Central memory CD8-positive, alpha-beta T cell (primary cell): ENCODE results near the gene C17orf50.

ENCODE experiments used
- ATAC-seq: fragments of 150-1000 bp; cut with Tn5 transposase; replicated peaks from 2 replicates; pipeline ENCODE4 v1.10.0; 2022; ENCODE audit warnings: mild to moderate bottlenecking, moderate FRiP score, moderate number of reproducible peaks; ENCODE audit not compliant: poor library complexity, severe bottlenecking; ENCODE audit errors: extremely low read depth
- DNase-seq, 2 donors: peaks; one replicate each; pipeline ENCODE4 v3.0.0; 2021; ENCODE audit warnings: low spot score in 2 of 2
- H3K27ac Mint-ChIP-seq: one replicate; pipeline ENCODE4 v1.8.0; 2022; ENCODE audit warnings: low read depth, mild to moderate bottlenecking, moderate library complexity, mixed read lengths
- H3K27me3 Mint-ChIP-seq: one replicate; pipeline ENCODE4 v1.8.0; 2022; ENCODE audit warnings: mixed read lengths
- H3K36me3 Mint-ChIP-seq: one replicate; pipeline ENCODE4 v1.8.0; 2022; ENCODE audit warnings: mild to moderate bottlenecking, moderate library complexity, mixed read lengths; ENCODE audit not compliant: insufficient read depth
- H3K4me1 Mint-ChIP-seq: one replicate; pipeline ENCODE4 v1.8.0; 2022; ENCODE audit warnings: mixed read lengths
- H3K4me3 Mint-ChIP-seq: one replicate; pipeline ENCODE4 v1.8.0; 2022; ENCODE audit warnings: mild to moderate bottlenecking, moderate library complexity, mixed read lengths
- H3K9me3 Mint-ChIP-seq: one replicate; pipeline ENCODE4 v1.8.0; 2022; ENCODE audit warnings: mixed read lengths

Gene C17orf50

GRCh38 chr17:35760587-35760986 lies at the start of gene C17orf50:
Gene C17orf50, plus strand, starts transcription at chr17:35760887. Its CDS starts 55 bp downstream, at chr17:35760942.
- Mint-ChIP-seq H3K27ac (no peak within 1 kb of the TSS), H3K4me3 (no peak within 1 kb of the TSS)
- ATAC-seq, result no peak

DNA sequence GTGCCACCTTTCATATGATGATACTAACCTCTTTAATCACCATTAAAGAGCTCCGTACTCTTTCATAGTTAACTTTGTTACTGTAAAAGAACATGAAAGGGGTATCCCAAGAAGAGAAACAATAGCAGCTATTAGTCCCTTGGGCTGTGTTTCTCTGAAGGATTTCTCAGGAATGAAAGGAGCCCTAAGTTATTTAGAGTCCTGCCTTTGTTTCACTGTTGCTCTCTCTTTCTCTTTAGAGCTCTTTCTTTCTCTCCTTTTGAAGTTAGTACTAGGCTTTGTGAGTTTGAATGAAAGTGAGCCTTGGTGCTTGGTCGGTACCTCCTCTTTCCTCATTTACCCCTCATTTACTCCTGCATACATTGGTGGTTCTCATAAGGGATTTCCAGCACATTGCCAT lies 49.7 kb upstream of the C17orf50 start:
- H3K36me3 Mint-ChIP-seq, result peaks cover 28% of the 10 kb centered on the region
- H3K4me1 Mint-ChIP-seq, result peaks cover 7% of the 10 kb centered on the region
- ATAC-seq (no peak), DNase-seq (no peak)
- no peaks in the 10 kb centered on the region for H3K27me3 Mint-ChIP-seq
- H3K27ac Mint-ChIP-seq, result no peak overlapping the region
- H3K9me3 Mint-ChIP-seq, result no peaks in the 10 kb centered on the region
- no peak overlapping the region for H3K4me3 Mint-ChIP-seq

More at GRCh38 chr17:35760587-35760986, at the start of gene C17orf50:
- DNase-seq, result no peak
- no peaks in the 10 kb centered on the region for H3K27me3 Mint-ChIP-seq
- peaks cover 5% of the 10 kb centered on the region for H3K36me3 Mint-ChIP-seq
- H3K9me3 Mint-ChIP-seq, result no peaks in the 10 kb centered on the region
- H3K4me1 Mint-ChIP-seq, result peaks cover 8% of the 10 kb centered on the region

DNA sequence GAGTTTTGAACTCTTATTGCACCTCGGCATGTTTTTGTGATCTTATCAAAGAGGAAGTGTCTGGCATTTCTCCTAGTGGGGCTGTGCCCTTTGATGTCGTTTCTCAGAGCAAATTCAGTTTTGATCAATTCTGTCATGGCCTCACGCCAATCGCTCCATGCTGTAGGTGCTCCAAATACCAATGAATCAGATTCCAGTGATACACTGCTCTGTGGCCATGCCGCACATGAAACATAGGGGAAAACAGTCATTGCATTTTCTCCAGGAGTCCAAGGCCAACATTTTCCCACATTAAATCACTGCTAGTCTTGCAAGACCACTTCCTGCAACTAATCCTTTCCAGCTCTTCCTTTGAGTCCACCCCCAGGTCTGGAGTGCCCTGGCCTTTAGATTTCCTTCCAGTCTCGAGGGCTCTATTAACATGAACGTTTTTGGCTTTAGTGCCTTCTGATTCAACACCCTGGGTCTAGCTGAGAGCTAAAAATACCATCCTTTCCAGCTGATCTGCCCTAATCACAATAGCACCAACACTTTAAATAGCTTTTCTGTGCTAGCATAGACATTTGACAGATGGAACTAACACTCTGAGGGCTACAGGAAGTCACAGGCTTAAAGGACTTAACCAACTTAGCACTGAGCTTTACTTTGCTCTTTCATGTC lies 47.5 kb upstream of the C17orf50 start:
- Mint-ChIP-seq H3K27me3 (no peaks in the 10 kb centered on the region), H3K4me1 (peaks cover 5% of the 10 kb centered on the region), H3K4me3 (no peak overlapping the region), H3K27ac (no peak overlapping the region), H3K9me3 (no peaks in the 10 kb centered on the region), H3K36me3 (peaks cover 33% of the 10 kb centered on the region)
- no peak for DNase-seq
- no peak for ATAC-seq

GRCh38 chr17:35714988-35715387 lies 45.7 kb upstream of the C17orf50 start:
- H3K4me1 Mint-ChIP-seq, result peaks cover 5% of the 10 kb centered on the region
- DNase-seq (no peak), ATAC-seq (no peak)
- H3K9me3 Mint-ChIP-seq, result no peaks in the 10 kb centered on the region
- H3K27me3 Mint-ChIP-seq, result no peaks in the 10 kb centered on the region
- peaks cover 28% of the 10 kb centered on the region for H3K36me3 Mint-ChIP-seq
- no peak overlapping the region for H3K27ac Mint-ChIP-seq
- no peak overlapping the region for H3K4me3 Mint-ChIP-seq

- peaks cover 26% of the 10 kb centered on the region for H3K36me3 Mint-ChIP-seq
- H3K27ac Mint-ChIP-seq, result no peak overlapping the region
- H3K4me1 Mint-ChIP-seq, result peaks cover 5% of the 10 kb centered on the region
- H3K27me3 Mint-ChIP-seq, result no peaks in the 10 kb centered on the region
- DNase-seq (no peak), ATAC-seq (no peak)
- H3K4me3 Mint-ChIP-seq, result no peak overlapping the region
- no peaks in the 10 kb centered on the region for H3K9me3 Mint-ChIP-seq
These were observed 45.3 kb upstream of the C17orf50 start for GRCh38 chr17:35715416-35715815.

DNA sequence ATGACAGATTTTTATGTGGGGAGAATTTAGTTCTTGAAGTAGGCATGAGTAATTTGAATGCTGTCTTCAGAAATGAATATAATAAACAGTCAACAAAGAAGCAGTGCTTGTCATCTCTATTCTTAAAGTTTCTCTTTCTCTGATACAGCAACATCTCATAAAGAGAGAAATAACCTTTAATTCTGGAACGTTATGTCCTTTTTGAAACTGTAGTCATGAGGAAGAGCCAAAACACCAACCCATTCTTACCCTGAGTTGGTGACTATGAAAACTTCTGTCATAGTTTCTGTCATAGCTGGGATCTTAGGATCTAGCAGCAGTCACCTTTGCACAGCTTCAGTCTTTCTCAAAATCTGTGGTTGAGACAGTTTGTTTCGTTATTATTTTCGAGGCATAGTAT lies 44.5 kb upstream of the C17orf50 start:
- no peak for DNase-seq
- no peak overlapping the region for H3K27ac Mint-ChIP-seq
- peaks cover 1% of the 10 kb centered on the region for H3K4me1 Mint-ChIP-seq
- peaks cover 22% of the 10 kb centered on the region for H3K36me3 Mint-ChIP-seq
- H3K4me3 Mint-ChIP-seq, result no peak overlapping the region
- no peaks in the 10 kb centered on the region for H3K27me3 Mint-ChIP-seq
- no peaks in the 10 kb centered on the region for H3K9me3 Mint-ChIP-seq
- no peak for ATAC-seq

DNA sequence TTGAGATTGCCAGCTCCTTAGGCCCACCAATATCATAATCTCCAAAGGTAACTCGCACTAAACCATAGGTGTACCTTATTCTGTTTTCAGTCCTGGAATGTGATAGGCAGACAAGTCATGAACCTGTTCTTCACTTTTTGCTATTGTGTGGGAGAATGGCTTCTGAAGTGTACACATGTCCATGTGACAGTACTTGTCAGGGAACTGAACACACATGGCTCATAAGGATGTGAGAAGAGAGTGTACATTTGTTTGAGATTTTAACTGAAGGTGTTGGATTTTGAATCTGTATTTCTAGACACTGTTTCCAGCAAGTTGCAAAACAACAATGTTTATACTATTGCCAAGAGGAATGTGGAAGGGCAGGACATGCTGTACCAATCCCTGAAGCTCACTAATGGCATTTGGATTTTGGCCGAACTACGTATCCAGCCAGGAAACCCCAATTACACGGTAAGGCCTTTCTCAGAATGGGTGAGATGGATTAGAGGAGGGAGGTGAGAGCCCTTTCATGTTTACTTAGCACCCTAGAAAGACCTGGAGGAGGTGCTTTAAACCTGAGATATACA lies 43.7 kb upstream of the C17orf50 start:
- Mint-ChIP-seq H3K27me3 (no peaks in the 10 kb centered on the region), H3K4me1 (no peaks in the 10 kb centered on the region), H3K36me3 (peaks cover 20% of the 10 kb centered on the region), H3K4me3 (no peak overlapping the region), H3K9me3 (no peaks in the 10 kb centered on the region), H3K27ac (no peak overlapping the region)
- no peak for DNase-seq
- ATAC-seq, result no peak

GRCh38 chr17:35717475-35717874 lies 43.2 kb upstream of the C17orf50 start:
- ATAC-seq, result no peak
- no peaks in the 10 kb centered on the region for H3K27me3 Mint-ChIP-seq
- peaks cover 23% of the 10 kb centered on the region for H3K36me3 Mint-ChIP-seq
- H3K4me1 Mint-ChIP-seq, result no peaks in the 10 kb centered on the region
- H3K4me3 Mint-ChIP-seq, result no peak overlapping the region
- H3K9me3 Mint-ChIP-seq, result no peaks in the 10 kb centered on the region
- no peak overlapping the region for H3K27ac Mint-ChIP-seq
- DNase-seq, result no peak

- no peak overlapping the region for H3K4me3 Mint-ChIP-seq
- DNase-seq, result no peak
- no peak for ATAC-seq
- H3K27ac Mint-ChIP-seq, result no peak overlapping the region
- H3K4me1 Mint-ChIP-seq, result no peaks in the 10 kb centered on the region
- no peaks in the 10 kb centered on the region for H3K9me3 Mint-ChIP-seq
- no peaks in the 10 kb centered on the region for H3K27me3 Mint-ChIP-seq
- peaks cover 35% of the 10 kb centered on the region for H3K36me3 Mint-ChIP-seq
These were observed 37.0 kb upstream of the C17orf50 start for GRCh38 chr17:35723735-35724134.

- Mint-ChIP-seq H3K27me3 (no peaks in the 10 kb centered on the region), H3K4me3 (no peak overlapping the region), H3K4me1 (no peaks in the 10 kb centered on the region), H3K9me3 (no peaks in the 10 kb centered on the region), H3K27ac (no peak overlapping the region), H3K36me3 (peaks cover 35% of the 10 kb centered on the region)
- ATAC-seq (no peak), DNase-seq (no peak)
These were observed 35.6 kb upstream of the C17orf50 start for GRCh38 chr17:35725058-35725457.

DNA sequence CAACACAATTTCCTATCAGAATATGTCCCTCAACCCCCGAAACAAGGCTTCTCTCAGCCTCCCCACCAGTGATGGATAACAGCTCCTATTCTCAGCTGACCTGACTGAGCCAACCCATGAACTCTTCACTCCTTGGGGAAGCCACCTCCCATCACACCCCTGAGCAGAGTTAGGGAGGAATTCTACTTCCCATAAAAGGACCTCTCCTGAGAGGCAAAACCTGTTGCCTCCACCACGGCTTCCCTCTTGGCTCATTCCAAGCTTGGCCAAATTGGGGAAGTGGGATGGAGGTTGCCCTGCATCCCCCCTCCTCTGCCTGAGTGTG lies 34.9 kb upstream of the C17orf50 start:
- no peak for ATAC-seq
- no peaks in the 10 kb centered on the region for H3K27me3 Mint-ChIP-seq
- no peak for DNase-seq

GRCh38 chr17:35726127-35726952 lies 34.3 kb upstream of the C17orf50 start:
- Mint-ChIP-seq H3K4me3 (no peak overlapping the region), H3K27ac (no peak overlapping the region), H3K9me3 (no peaks in the 10 kb centered on the region), H3K27me3 (no peaks in the 10 kb centered on the region), H3K4me1 (peaks cover 12% of the 10 kb centered on the region), H3K36me3 (peaks cover 35% of the 10 kb centered on the region)
- DNase-seq (no peak), ATAC-seq (no peak)

More for the DNA sequence above, 34.9 kb upstream of the C17orf50 start:
- Mint-ChIP-seq H3K36me3 (peaks cover 35% of the 10 kb centered on the region), H3K4me3 (no peak overlapping the region), H3K9me3 (no peaks in the 10 kb centered on the region), H3K4me1 (peaks cover 6% of the 10 kb centered on the region), H3K27ac (no peak overlapping the region)

GRCh38 chr17:35726953-35727460 lies 33.7 kb upstream of the C17orf50 start:
- Mint-ChIP-seq H3K4me3 (no peak overlapping the region), H3K9me3 (no peaks in the 10 kb centered on the region), H3K27ac (no peak overlapping the region), H3K4me1 (peaks cover 12% of the 10 kb centered on the region), H3K36me3 (peaks cover 34% of the 10 kb centered on the region), H3K27me3 (no peaks in the 10 kb centered on the region)
- DNase-seq, result no peak
- no peak for ATAC-seq
